NCI-H446 treated with DMSO at 0.1 percent for 48 hours (cell line): ENCODE measurements around the gene HDAC10.

Experiments
- DNase-seq: peaks from one replicate; lab custom pipeline; 2025; lab: John Stamatoyannopoulos, UW

The HDAC10 gene

DNA sequence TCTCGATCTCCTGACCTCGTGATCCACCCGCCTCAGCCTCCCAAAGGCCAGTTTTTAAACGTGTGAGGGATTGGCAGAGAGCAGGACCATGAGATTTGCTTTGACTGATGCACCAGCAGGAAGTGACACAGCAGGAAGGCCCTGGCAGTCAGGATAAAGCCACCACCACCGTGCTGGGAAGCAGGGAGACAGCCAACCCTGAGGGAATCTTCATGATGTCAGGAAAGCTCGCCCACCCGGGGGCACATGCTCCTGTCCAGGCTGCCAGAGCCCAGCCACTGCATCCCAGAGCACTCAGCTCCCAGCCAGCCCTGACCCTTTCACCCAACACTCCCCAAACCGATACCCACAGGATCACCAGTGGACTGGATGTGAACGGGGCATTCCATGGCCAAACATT lies 12.3 kb downstream of the HDAC10 start:
- no peak for DNase-seq

GRCh38 chr22:50236731-50237409 lies 14.2 kb downstream of the HDAC10 start:
- no peak for DNase-seq

- no peak for DNase-seq
Measured at GRCh38 chr22:50233223-50233622, 17.8 kb downstream of the HDAC10 start.

- no peak for DNase-seq
Measured at GRCh38 chr22:50232481-50233151, 18.4 kb downstream of the HDAC10 start.

DNA sequence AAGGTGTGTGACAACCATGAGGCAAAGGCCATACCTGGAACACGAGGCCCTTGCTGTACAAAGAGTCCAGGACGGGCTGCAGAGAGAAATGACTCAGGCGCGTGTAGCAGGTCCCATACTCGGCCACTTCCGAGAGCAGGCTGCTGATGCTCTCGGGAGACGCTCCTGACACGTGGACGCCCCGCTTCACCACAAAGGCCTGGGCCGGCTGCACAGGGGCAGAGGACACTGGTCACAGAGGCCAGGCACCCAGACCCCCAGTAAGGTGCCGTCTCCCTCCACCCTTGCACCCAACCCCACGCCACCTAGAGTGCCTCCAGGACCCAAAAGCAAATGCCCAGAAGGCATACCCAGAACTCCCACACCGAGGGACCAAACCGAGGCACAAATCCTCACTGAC lies 21.7 kb downstream of the HDAC10 start:
- DNase-seq = no peak

GRCh38 chr22:50228366-50228765 lies 22.7 kb downstream of the HDAC10 start:
- no peak for DNase-seq

DNA sequence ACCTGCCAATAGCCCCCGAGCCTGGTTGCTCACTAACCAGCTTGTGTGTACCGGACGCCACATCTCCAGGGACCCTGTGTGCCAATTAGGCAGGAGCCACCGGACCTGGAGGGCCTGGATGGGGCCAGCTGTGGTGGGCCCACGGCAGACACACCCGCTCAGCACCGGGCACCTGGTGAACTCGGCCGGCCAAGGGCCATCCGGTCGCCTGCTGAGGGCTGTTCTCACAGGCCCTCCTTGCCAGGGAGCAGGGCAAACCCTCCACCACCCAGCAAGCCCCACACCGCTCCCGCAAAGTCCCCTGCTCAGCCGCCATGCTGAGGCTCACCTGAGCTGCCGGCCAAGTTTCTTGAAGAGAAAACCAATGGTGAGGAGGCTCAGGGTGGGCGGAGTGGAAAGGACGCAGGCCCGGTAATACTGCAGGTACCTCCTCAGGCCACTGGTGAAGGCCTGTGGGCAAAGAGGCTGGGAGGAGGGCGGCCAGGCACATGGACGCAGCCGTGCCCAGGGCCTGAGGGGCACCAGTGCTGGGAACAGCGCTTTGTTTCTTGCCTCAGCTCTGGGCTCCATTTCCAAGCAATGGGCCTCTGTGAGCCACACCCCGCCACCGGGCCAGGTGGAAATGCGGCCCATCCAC lies 23.4 kb downstream of the HDAC10 start:
- no peak for DNase-seq

DNA sequence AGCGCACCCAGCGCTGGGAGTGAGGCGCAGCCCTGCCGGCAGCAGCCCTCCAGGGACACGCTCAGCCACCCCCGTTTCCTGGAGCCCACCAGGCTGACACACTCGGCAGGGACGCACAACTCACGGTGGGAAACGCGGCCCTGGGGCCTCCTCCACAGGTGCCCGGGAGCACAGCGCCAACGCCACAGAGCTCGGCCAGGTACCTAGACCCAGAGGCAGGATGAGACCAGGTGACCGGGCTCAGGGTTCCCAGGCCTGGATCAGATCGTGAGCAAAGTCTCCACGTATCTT lies 24.2 kb downstream of the HDAC10 start:
- DNase-seq = no peak

GRCh38 chr22:50226063-50226874 lies 24.8 kb downstream of the HDAC10 start:
- no peak for DNase-seq

DNA sequence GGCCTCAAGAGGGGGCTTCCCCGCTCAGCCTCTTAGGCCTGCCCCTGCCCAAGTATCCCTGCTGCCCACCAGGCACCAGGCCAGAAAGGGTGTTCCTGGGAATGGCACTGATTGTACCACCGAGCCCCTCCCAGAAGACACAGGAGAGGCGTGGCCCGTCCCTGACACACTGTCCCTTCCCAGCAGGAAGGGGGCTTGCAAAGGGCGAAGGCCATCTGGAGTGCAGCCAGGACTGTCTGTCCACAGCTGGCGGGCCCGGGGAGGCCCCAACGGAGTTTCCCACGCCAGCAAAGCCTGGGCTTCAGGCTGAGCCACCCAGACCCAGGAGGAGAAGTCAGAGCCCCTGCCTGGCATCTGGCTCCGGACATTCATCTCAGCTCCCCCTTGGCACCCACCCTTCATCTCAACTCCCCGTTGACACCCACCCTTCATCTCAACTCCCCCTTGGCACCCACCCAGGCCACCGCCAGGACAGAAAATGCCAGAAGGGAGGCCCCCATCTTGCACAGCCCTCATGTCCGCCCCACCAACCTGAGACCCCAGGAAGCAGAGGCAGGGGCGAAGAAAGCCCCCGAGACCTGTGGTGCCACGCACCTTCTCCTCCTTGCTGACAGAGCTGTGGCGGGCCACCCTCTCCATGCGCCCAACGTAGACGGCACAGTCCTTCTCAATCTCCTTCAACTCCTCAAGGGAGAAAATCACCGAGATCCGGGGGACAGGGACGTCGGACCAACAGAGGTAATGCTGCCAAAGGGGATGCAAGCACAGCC lies 25.7 kb downstream of the HDAC10 start:
- no peak for DNase-seq

DNA sequence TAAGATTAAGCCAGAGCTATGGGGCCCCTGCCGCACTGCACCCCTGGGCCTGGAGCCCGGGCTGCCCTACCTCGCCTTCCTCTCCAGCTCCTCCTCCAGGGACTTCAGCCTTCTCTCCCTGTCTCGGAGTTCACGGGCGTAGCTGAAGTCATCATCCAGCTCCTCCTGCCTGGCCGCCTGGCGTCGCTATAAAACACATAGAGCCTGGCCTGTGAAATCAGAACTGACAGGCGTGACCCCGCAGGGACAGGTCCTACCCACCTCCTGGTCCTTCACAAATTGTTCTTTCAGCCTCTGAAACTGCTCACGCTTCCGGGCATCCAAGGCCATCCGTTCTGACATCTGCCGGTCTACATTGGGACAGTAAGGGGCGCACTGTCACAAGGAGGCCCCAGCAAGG lies 27.0 kb downstream of the HDAC10 start:
- no peak for DNase-seq

- no peak for DNase-seq
Measured at GRCh38 chr22:50222508-50222907, 28.6 kb downstream of the HDAC10 start.

DNA sequence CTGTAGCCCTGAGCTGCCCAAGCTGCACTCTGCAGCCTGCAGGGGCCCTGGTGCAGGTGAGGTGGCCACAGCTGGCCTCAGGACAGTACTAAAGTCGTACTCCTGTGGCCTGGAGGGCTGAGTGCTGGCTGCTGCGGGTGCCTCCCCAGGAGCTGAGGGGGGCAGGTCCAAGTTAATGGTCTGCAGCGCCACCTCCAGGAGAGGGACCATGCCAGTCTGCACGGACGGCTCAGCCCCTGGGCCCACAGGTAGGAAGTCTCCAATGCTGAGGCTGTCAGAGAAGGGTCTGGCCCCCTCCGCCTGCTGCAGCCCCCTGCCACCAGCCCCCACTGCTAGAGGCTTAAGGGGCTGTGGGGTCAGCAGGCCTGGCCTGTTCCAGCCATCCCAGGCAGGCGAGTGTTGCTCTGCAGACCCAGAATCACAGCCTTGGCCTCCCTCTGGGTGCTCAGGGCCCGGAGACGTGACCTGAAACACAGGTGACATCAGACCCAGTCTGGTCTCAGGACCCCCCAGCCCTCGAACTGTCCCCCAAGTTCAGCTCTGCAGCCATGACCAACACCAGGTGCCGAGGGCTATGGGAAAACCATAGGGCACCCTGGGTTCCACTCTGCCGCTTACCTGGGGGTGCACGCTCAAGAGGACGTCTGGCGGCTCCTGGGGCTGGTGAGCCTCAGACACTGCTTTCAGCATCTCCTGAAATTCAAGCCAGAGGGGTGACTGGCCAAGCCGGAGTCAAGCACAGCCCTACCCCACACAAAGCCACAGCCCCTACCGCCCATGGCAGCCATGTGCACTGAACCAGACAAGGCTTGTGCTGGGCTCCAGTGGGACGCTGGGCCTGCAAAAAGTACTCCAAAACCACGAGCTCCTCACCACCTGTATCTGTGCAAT lies 29.4 kb downstream of the HDAC10 start:
- no peak for DNase-seq

DNA sequence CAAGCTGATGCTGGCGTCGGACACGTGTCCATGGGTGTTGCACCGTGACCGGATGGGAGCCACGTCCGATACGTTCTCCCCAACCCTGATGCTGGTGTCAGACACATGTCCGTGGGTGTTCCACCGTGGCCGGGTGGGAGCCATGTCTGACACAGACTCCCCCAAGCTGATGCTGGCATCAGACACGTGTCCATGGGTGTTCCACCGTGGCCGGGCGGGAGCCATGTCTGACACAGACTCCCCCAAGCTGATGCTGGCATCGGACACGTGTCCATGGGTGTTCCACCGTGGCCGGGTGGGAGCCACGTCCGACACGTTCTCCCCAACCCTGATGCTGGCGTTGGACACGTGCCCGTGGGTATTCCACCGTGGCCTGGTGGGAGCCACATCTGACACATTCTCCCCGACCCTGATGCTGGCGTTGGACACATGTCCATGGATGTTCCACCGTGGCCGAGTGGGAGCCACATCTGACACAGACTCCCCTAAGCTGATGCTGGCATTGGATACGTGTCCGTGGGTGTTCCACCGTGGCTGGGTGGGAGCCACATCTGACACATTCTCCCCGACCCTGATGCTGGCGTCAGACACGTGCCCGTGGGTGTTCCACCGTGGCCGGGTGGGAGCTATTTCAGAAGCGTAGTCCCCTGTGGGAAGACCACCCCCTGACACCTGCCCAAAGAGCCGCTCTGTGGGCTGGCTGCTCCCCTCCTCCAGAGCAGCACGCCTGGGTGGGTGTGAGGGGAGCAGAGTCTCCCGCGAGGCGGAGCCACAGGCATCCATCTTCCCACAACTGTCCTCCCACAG lies 30.3 kb downstream of the HDAC10 start:
- DNase-seq = no peak

- DNase-seq = no peak
Measured at GRCh38 chr22:50219800-50220602, 31.1 kb downstream of the HDAC10 start.

DNA sequence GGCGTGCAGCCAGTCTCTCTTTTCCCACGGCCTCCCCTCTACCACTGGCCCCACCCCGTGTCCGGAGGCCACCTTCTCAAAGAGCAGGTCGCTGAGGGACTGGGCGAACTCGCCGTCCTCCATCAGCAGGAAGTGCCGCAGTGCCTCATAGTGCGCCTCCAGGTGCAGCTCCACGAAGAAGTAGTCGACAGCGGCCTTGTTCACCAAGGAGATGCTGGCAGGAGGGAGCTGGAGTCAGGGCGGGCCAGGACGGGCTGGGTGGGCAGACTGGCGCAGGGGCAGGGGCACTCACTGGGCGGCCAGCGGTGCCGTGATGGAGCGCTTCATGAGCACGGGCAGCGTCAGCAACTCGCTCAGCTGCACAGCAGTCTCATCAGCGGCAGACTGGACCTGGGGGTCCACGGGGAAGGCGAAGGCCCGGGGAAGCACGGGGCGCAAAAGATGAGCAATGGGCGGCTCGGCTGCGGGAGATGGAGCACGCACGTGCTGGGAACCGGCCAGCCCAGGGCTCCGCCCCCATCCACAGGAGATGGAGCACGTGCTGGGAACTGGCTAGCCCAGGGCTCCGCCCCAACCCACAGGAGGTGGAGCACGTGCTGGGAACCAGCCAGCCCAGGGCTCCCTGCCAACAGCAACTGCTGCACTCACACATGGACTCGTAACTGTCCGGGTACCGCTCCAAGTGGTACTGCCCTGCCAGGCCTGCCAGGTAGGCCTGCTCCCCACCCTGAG lies 31.9 kb downstream of the HDAC10 start:
- DNase-seq = no peak

DNA sequence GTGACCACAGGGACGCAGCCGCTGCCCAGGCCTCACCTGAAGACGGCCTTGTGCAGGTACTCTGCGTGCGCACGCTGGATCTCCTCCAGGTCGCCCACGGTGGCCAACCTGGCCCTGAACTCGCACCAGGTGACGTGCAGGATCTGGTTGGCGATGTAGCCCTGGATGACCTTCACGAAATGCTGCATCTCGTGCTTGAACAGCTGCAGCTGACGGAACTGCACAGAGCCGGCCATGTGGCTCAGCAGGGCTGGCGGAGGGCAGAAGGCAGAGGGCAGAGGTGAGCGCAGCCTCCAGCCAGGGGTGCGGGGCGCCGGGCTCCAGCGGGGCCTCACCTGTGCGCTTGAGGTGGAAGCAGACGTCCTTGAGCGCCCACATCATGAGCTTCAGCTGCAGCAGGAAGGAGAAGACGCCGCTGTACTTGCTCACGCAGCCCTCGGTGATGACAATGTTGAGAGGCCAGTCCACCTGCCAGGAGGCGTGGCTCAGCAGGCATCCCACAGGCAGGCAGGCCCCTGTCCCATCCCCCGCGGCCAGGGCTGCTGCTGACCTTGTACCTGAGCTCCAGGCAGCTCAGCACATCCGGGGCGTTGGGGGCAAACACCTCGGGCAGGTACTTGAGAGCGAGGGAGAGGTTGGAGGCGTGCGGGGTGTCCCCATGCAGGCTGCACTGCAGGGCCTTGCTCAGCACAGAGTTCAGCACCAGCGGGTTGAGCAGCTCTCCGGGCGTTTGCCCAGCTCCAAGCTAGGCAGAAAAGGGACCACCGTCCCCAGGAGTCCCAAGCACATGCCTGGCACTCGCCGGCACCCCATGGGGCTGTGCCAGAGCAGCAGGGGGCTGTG lies 32.7 kb downstream of the HDAC10 start:
- DNase-seq = no peak
